AG04449 (cell line): Measurements from ENCODE around the gene PPP1R13L.

Experiments
- CTCF ChIA-PET: fragments of 350-600 bp; formaldehyde crosslinking; extraction: SDS; loops from one replicate; lab custom pipeline; 2021; ENCODE audit warnings: antibody characterized with exemption; lab: Yijun Ruan, JAX
- POLR2A ChIA-PET: fragments of 400-600, 350-600 bp; formaldehyde crosslinking; extraction: SDS; loops from one replicate; lab custom pipeline; 2020; ENCODE audit warnings: antibody characterized with exemption, inconsistent platforms; lab: Yijun Ruan, JAX
- DNase-seq: peaks from one replicate; pipeline ENCODE4 v3.0.0-alpha.2; 2010; ENCODE audit warnings: low read depth, low spot score
- H3K4me3 ChIP-seq: 2 replicates; pipeline ENCODE4 v1.5.1; 2011; ENCODE audit warnings: low read depth, mild to moderate bottlenecking, control low read depth, low read length
- TF ChIP-seq, protein P1 (sequence below): IDR thresholded peaks from one replicate; pipeline ENCODE4 v1.5.1; 2011; ENCODE audit warnings: mild to moderate bottlenecking, moderate library complexity, low read length, control low read depth, inconsistent platforms; ENCODE audit not compliant: insufficient read depth; ENCODE audit errors: missing control alignments

The PPP1R13L gene

DNA sequence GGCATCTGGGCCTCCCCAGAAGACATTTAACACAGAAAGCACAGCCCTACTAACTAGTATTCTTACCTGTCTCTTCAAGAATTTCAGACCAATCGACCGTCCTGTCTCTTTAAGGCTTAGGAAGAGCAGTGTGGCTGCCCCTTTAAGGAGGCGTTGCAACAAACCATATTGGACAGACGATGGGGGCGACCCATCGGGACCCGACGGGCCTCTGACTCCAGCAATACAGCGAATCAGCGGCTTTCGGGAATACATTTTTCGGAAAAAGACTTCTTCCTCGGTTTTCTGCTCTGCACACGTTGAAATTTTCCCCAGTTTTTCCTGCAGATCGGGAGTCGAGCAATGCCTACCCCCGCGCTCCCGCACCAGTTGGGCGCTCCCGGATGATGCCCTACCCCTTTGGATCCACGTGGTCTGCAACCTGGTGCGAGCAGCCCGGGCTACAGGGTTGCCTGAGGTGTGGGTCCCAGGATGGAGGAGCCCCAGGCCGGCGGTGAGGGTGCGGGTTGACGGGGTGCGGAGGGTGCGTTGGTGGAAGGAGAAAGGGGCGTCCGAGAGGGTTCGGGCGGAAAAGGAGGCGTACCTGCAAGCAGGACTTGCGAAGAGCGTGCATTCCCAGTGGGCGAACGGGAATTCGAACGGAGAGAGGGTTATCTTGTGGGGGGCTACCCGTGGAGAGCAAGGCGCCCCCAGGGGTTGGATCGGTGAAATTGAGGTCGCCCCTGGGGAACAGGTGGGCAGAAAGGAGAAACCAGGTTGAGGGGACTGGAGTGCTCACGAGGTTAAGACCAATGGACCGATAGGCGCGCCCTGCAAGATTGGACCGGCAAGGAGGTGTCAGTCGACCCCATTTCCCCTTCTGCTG is 1.6 kb upstream of the PPP1R13L start, which contains the start of gene POLR1G:
Gene POLR1G (plus strand): TSS at position 419 of the 865 bp plus-strand sequence. CDS start 53 bp downstream, at position 472.
- TF ChIP-seq, protein P1, sequence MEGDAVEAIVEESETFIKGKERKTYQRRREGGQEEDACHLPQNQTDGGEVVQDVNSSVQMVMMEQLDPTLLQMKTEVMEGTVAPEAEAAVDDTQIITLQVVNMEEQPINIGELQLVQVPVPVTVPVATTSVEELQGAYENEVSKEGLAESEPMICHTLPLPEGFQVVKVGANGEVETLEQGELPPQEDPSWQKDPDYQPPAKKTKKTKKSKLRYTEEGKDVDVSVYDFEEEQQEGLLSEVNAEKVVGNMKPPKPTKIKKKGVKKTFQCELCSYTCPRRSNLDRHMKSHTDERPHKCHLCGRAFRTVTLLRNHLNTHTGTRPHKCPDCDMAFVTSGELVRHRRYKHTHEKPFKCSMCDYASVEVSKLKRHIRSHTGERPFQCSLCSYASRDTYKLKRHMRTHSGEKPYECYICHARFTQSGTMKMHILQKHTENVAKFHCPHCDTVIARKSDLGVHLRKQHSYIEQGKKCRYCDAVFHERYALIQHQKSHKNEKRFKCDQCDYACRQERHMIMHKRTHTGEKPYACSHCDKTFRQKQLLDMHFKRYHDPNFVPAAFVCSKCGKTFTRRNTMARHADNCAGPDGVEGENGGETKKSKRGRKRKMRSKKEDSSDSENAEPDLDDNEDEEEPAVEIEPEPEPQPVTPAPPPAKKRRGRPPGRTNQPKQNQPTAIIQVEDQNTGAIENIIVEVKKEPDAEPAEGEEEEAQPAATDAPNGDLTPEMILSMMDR, result no peak
- DNase-seq, result no peak
- ChIA-PET CTCF (interaction anchor here (0.9 to 1.1 kb wide), 3 partner anchors 10 to 79 kb away, joined by 4 to 5 read pairs (median 4); no protein-coding TSS in a partner anchor), POLR2A (no interaction called here)
- peak within 1 kb of the TSS; percentile 88 for H3K4me3 ChIP-seq

DNA sequence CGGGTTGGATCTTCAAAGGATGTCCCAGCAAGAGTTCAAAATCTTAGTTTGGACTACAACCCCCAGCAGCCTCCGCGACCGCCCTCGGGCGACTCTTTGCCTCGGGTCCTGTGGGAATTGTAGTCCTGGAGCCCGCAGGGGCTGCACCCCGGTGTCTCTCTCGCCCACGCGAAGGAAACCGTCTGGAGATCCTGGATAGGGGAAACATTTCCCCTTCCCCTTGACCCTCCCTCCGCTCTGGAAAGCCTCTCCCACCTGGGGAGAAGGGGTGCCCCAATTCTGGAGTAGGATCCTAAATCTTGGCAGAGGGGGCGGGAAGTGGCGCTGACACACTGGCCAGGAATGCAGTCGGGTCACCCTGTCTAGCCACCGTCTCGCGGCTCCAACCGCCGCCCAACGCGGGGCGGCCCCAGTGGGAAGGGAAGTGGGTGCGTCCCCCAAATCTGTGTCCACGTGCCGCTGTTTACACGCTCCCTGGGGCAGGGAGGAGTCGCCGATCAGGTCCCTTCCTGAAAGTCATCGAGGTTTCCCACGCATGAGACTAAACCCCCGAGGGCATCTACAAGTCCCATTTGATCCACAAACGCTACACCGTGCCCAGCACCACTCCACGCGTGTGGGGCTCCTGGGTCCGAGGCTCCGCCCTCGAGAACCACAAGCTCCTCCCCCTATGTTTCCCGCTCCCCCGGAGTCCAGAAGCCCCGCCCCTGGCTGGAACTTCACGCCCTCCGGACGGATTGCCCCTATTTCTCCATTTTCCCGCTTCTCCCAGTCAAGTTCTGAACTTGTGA is 761 bp upstream of the PPP1R13L start:
- peak overlapping the region; percentile 88 for H3K4me3 ChIP-seq
- DNase-seq, result no peak
- POLR2A ChIA-PET, result no interaction called here
- CTCF ChIA-PET, result interaction anchor here (1.0 to 4.8 kb wide), 8 partner anchors 8 to 80 kb away, joined by 3 to 65 read pairs (median 6); no protein-coding TSS in a partner anchor
- TF ChIP-seq, protein P1, result no peak

DNA sequence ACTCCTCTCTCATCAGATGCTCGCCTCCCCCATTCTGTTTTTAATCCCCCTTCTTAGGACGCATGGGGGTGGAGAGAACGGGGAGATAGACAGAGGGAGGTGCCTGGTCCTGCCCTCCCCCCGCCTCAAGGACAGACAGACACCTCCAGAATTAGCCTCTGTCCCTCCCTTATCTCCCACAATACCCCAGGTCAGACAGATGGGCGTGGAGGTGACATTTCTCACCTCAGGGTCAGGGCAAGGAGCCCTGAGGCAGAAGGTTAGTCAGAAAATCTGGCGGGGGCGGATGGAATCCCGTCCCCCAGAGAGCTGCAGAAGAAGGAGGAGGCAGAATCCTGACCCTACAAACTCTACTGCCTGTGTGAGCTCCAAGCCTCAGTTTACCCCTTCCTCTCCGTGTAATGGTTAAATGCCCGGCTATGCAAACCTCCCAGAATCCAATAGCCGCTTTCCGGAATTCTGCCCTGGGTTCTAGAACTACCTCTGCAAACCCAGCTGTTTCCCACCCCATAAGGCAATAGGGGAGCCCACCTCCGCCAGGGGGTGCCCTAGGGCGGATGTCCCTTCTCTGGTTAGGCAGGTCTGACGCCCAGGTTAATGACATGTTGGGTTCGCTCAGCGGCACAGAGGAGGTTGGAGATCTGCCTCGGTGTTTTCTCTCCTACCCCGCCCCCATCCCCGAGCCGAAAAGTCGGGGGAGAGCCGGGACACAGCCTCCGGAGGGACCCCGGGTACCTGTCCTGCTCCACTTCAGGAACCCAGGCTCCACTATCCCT is 900 bp downstream of the PPP1R13L start:
- POLR2A ChIA-PET, result interaction anchor here (1.5 kb wide), 1 partner anchor 26 kb away, joined by 5 read pairs; no protein-coding TSS in a partner anchor
- CTCF ChIA-PET, result interaction anchor here (0.7 to 4.8 kb wide), 20 partner anchors 10 to 104 kb away, joined by 3 to 65 read pairs (median 6); partner anchors contain the start of genes ERCC1 and ERCC2

DNA sequence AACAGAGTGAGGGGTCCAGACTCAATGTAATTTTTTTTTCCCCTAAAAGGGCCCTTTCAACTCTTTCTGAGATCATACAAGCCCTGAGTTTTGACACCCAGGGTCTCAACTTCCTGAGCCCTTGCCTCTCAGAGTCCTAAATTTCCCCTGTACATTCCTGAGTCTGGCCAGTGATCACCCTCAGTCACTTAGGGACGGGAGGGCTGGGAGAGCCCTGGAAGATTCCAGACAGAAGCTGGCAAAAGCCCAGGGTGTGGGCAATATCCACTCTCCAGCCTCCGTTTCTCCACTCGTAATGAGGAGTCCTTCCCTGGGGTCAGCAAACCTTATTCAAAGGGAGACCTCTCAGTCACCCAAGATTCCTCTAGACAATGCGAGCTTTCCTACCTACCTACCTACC is 1.6 kb downstream of the PPP1R13L start:
- H3K4me3 ChIP-seq, result peak overlapping the region; percentile 88
- POLR2A ChIA-PET, result interaction anchor here (0.9 kb wide), 1 partner anchor 75 kb away, joined by 3 read pairs; no protein-coding TSS in a partner anchor
- DNase-seq, result no peak
- TF ChIP-seq, protein P1, result no peak
- CTCF ChIA-PET, result interaction anchor here (0.6 to 4.8 kb wide), 26 partner anchors 9 to 82 kb away, joined by 3 to 65 read pairs (median 6); partner anchors contain the start of genes ERCC1 and ERCC2

More for the DNA sequence above, 900 bp downstream of the PPP1R13L start:
- no peak for DNase-seq
- TF ChIP-seq, protein P1, result peak; percentile 72
- peak overlapping the region; percentile 88 for H3K4me3 ChIP-seq

DNA sequence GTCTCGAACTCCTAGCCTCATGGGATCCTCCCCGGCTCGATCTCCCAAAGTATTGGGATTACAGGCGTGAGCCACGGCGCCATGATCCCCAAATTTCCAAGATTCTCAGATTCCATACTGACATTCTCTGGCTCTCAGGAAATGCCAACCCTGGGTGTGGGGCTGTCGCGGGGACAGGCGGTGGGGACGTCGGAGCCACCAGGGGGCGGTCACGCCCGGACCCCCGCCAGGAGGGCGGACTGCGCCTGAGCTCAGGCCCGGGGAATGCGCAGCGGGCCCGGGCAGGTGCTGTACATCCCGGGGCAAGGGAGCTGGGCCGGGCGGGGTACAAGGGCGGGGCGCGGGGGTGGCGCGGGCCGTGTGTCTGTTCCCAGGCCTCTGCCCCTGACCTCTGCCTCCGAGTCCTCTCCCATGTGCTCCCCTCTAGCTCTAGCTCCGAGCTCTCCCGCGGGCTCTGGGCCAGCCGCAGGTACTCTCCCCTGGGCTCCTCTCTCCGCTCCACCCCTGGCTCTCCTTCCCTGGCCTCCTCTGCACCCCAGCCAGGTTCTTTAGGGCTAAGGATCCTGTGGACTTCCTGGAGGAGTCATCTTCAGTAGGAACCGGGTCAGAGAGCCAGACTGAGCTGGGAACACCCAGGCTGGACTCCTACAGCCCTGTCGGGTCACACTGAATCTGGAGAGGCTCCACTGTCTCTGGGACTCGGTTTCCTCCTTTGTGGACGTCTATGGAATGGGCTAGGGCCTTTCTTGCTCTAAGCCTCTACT is 2.4 kb downstream of the PPP1R13L start:
- peak overlapping the region; percentile 18 for H3K4me3 ChIP-seq
- POLR2A ChIA-PET, result interaction anchor here (0.9 kb wide), 1 partner anchor 76 kb away, joined by 3 read pairs; no protein-coding TSS in a partner anchor
- CTCF ChIA-PET, result interaction anchor here (0.6 to 4.8 kb wide), 30 partner anchors 8 to 291 kb away, joined by 3 to 65 read pairs (median 6); partner anchors contain the start of gene ERCC1
- TF ChIP-seq, protein P1, result peak; percentile 68
- DNase-seq, result no peak
